Endothelial cell of umbilical vein (primary cell): ENCODE results near the gene ARHGAP15. TPM values are rescaled to one million over a fixed set of nuclear protein-coding genes. Genes with fewer than 3 reads are reported as not detected.

Experiments used
- BruUV-seq: library from RNA; stranded (reverse); fragments of 400-500 nt; replicated peaks from 2 replicates; lab custom pipeline; 2021; lab: Mats Ljungman, UMichigan
- CTCF ChIA-PET: fragments of 300-600, 350-600 bp; sonication (Branson Sonifier 250); formaldehyde crosslinking; loops from one replicate; lab custom pipeline; 2021; ENCODE audit warnings: antibody characterized with exemption, inconsistent platforms; lab: Charles Lee
- POLR2A ChIA-PET: fragments of 300-600, 350-600 bp; sonication (Branson Sonifier 250); formaldehyde crosslinking; loops from one replicate; lab custom pipeline; 2021; ENCODE audit warnings: antibody characterized with exemption, inconsistent platforms; lab: Charles Lee
- DNase-seq: peaks from one replicate; pipeline ENCODE4 v3.0.0-alpha.2; 2011; ENCODE audit warnings: low read depth, low spot score
- FAIRE-seq: peaks from 2 replicates; lab custom pipeline; 2011; peaks lifted over from hg19 to GRCh38; lab: Jason Lieb, UNC
- H2AFZ ChIP-seq: 2 replicates; pipeline ENCODE4 v1.6.0; 2012; ENCODE audit warnings: low read depth, low read length, control low read depth, inconsistent platforms
- H3K27ac ChIP-seq: 2 replicates; pipeline ENCODE4 v1.5.1; 2011; ENCODE audit warnings: low read depth, mild to moderate bottlenecking, control low read depth, low read length, moderate library complexity; ENCODE audit not compliant: insufficient read depth
- H3K27me3 ChIP-seq, 2 experiments: 2 replicates each; pipeline versions ENCODE4 v1.6.0 to v1.6.1; 2011; ENCODE audit warnings: low read length in 2 of 2, mixed read lengths in 1 of 2; ENCODE audit not compliant: control insufficient read depth in 2 of 2, insufficient read depth in 2 of 2
- H3K36me3 ChIP-seq, 2 experiments: 2 replicates in 1 of 2; 3 replicates in 1 of 2; pipeline ENCODE4 v1.5.1; 2011; ENCODE audit warnings: low read length in 2 of 2, mild to moderate bottlenecking in 1 of 2, moderate library complexity in 1 of 2; ENCODE audit not compliant: control insufficient read depth in 2 of 2, insufficient read depth in 2 of 2; ENCODE audit errors: extremely low read depth in 1 of 2
- H3K4me1 ChIP-seq: 3 replicates; pipeline ENCODE4 v1.5.1; 2011; ENCODE audit warnings: mild to moderate bottlenecking, low read length; ENCODE audit not compliant: control insufficient read depth, insufficient read depth; ENCODE audit errors: extremely low read depth
- H3K4me2 ChIP-seq: 2 replicates; pipeline ENCODE4 v1.6.1; 2011; ENCODE audit warnings: low read length, control low read depth, mixed read lengths; ENCODE audit not compliant: insufficient read depth
- H3K4me3 ChIP-seq, 3 experiments: fragments of 200-600 bp in 1 of 3; sonication (generic), shearing (Covaris generic) in 1 of 3; replicated peaks in 1 of 3; 2 replicates each; pipeline ENCODE4 v1.5.1; 2011 to 2016; ENCODE audit warnings: control low read depth in 3 of 3, low read length in 3 of 3, mild to moderate bottlenecking in 2 of 3, inconsistent platforms in 1 of 3, low read depth in 1 of 3, moderate library complexity in 1 of 3; ENCODE audit not compliant: insufficient read depth in 1 of 3
- H3K79me2 ChIP-seq: 2 replicates; pipeline ENCODE4 v1.6.0; 2012; ENCODE audit warnings: low read length, inconsistent platforms; ENCODE audit not compliant: control insufficient read depth, insufficient read depth
- H3K9ac ChIP-seq: replicated peaks from 2 replicates; pipeline ENCODE3; 2011; ENCODE audit warnings: low read length, control low read depth; ENCODE audit not compliant: insufficient read depth; ENCODE audit errors: extremely low read depth
- H3K9me1 ChIP-seq: replicated peaks from 3 replicates; pipeline ENCODE4 v1.6.0; 2011; ENCODE audit warnings: mild to moderate bottlenecking, low read length; ENCODE audit not compliant: control insufficient read depth, insufficient read depth; ENCODE audit errors: extremely low read depth
- H3K9me3 ChIP-seq: replicated peaks from 2 replicates; pipeline ENCODE4 v1.5.1; 2012; ENCODE audit warnings: low read length, inconsistent platforms; ENCODE audit not compliant: control insufficient read depth, insufficient read depth
- H4K20me1 ChIP-seq: replicated peaks from 2 replicates; pipeline ENCODE3; 2011; ENCODE audit warnings: mild to moderate bottlenecking, low read length; ENCODE audit not compliant: control insufficient read depth, insufficient read depth; ENCODE audit errors: extremely low read depth
- CTCF ChIP-seq, 2 donors: IDR thresholded peaks; 1 replicate in 1 of 2; 2 replicates in 1 of 2; pipeline ENCODE4 v1.5.1; 2011; ENCODE audit warnings: low read length in 2 of 2, mild to moderate bottlenecking in 2 of 2, moderate library complexity in 2 of 2, control low read depth in 1 of 2, inconsistent platforms in 1 of 2, low read depth in 1 of 2; ENCODE audit not compliant: insufficient read depth in 1 of 2; ENCODE audit errors: extremely low read depth in 1 of 2
- EZH2 ChIP-seq: IDR thresholded peaks from 2 replicates; pipeline ENCODE4 v1.6.1; 2012; ENCODE audit warnings: borderline replicate concordance, low read depth, mild to moderate bottlenecking, moderate library complexity, low read length, inconsistent platforms; ENCODE audit not compliant: severe bottlenecking
- FOS ChIP-seq: IDR thresholded peaks from 2 replicates; pipeline ENCODE4 v1.6.1; 2011; ENCODE audit warnings: mild to moderate bottlenecking, low read length, moderate library complexity, borderline replicate concordance; ENCODE audit not compliant: insufficient read depth
- GATA2 ChIP-seq: IDR thresholded peaks from 2 replicates; pipeline ENCODE4 v1.7.0; 2011; ENCODE audit warnings: low read depth, mild to moderate bottlenecking, moderate library complexity, mixed read lengths, low read length; ENCODE audit not compliant: insufficient read length, insufficient read depth
- JUN ChIP-seq: IDR thresholded peaks from 2 replicates; pipeline ENCODE4 v1.6.1; 2011; ENCODE audit warnings: borderline replicate concordance, low read depth; ENCODE audit not compliant: insufficient read length, insufficient read depth
- MAX ChIP-seq: IDR thresholded peaks from 2 replicates; pipeline ENCODE4 v1.6.1; 2011; ENCODE audit not compliant: insufficient read depth, insufficient read length
- MYC ChIP-seq: IDR thresholded peaks from one replicate; pipeline ENCODE4 v1.6.1; 2011; ENCODE audit warnings: mild to moderate bottlenecking, low read depth, low read length
- POLR2A ChIP-seq: IDR thresholded peaks from 2 replicates; pipeline ENCODE4 v1.6.1; 2012; ENCODE audit warnings: low read depth, mild to moderate bottlenecking, control low read depth, low read length
- POLR2AphosphoS5 ChIP-seq: IDR thresholded peaks from 2 replicates; pipeline ENCODE4 v1.6.1; 2012; ENCODE audit warnings: low read depth, mild to moderate bottlenecking, control low read depth, low read length, moderate library complexity; ENCODE audit not compliant: insufficient read depth
- dilution Hi-C: fragments of 300-500 bp; cut with MboI; formaldehyde crosslinking; loops from one replicate; pipeline ENCODE4 v1.15.0; 2019; ENCODE audit warnings: low sequenced_read_pairs; ENCODE audit not compliant: extremely low pct_ligation_motif_present
- intact Hi-C: fragments of 100-400 bp; cut with micrococcal nuclease; formaldehyde crosslinking; loops from one replicate; pipeline ENCODE4 v1.10.0; 2022
- polyA plus RNA-seq, 4 experiments: library from polyadenylated mRNA; depleted of rRNA in 3 of 4; stranded (reverse) in 3 of 4; unstranded in 1 of 4; fragments of >200 nt; gene quantifications; 2 replicates each; pipeline versions ENCODE4 v1.2.1 to v1.2.3, GENCODE V29; 2011 to 2012; ENCODE audit warnings: missing spikeins in 1 of 4
- total RNA-seq: library from RNA; stranded (reverse); gene quantifications from 2 replicates; pipeline ENCODE4 v1.2.3, GENCODE V29; 2021

The ARHGAP15 gene
- total and polyA plus RNA-seq, 2 donors (not counting 3 experiments of a cell fraction or from before 2014, with no cell fraction given), result not detected

- Histone ChIP-seq H3K27me3 (peaks cover 0 to 3% of the 10 kb centered on the region in 2 experiments), H4K20me1 (no peaks in the 10 kb centered on the region), H3K9me1 (no peaks in the 10 kb centered on the region), H3K4me2 (no peak overlapping the region), H3K4me1 (no peaks in the 10 kb centered on the region), H3K9me3 (no peaks in the 10 kb centered on the region), H3K79me2 (no peaks in the 10 kb centered on the region), H3K4me3 (no peak overlapping the region), H3K9ac (no peak overlapping the region), H3K36me3 (no peaks in the 10 kb centered on the region), H3K27ac (no peak overlapping the region), H2AFZ (no peak overlapping the region)
- ChIA-PET CTCF (no interaction called here), POLR2A (no interaction called here)
- BruUV-seq, result no TSS peak
- FAIRE-seq, result no peak
- intact Hi-C loops, result no loop called here
- dilution Hi-C loops, result no loop called here
- TF ChIP-seq CTCF (IDR thresholded peaks at IDR 0.05; ENCODE audit: extremely low read depth in 1 of 2, insufficient read depth in 1 of 2, low read depth in 1 of 2, low read length in 2 of 2) (no peak), POLR2AphosphoS5 (no peak), FOS (no peak), GATA2 (no peak), JUN (no peak), POLR2A (no peak), MAX (no peak), EZH2 (no peak), MYC (no peak)
- DNase-seq, result no peak
Observed at GRCh38 chr2:143728498-143728897, 599.3 kb downstream of the ARHGAP15 start.
